ENCODE measurements around the gene CCDC188.

CCDC188 gene

GRCh38 chr22:20147237-20147988, 3.4 kb downstream of the CCDC188 start:
- DNase-seq, result no peak

DNA sequence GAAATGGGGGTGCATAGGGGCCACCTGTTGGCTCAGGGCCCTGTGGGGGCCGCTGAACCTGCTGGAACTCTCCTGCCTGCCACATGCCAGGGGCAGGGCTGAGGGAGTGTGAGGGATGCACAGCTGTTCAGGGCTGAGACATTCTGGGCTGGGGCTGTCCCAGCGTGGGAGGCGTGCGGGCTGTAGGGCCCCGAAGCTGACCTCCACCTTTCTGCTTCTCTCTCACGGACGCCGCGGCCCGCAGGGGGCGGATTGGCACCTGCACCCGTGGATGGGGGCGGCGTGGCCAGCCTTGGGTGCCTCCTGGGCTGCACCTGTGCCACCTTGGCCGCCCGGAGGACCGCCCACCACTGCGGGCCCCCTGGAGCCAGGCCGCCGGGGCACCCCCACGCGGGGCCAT, 4.1 kb downstream of the CCDC188 start:
- no peak for DNase-seq

GRCh38 chr22:20145832-20146223, 5.0 kb downstream of the CCDC188 start:
- no peak for DNase-seq

DNA sequence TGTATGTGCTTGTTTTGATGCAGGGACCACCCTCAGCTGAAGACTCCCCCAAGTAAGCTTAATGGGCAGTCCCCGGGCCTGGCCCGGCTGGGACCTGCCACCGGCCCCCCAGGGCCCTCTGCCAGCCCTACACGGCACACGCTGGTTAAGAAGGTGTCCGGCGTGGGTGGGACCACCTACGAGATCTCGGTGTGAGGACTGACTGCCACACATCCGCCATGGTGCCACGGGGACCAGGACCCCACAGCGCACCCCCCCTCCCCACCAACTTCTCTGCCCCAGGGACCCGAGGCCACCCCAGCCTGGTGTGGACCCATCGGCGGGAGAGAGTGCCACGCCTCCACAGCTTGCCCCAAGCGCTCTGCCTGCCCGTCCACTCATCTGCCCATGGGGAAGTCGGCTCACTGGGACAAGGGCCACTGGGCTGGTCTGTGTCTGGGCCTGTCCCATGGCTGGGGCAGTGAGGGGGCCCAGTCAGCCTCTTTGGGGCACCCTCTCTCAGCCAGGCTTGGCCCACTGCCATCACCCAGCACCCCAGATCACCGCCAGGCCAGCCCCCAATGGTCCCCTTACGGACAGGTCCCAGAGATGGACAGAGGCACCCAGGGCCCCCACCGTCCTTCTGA, 5.5 kb downstream of the CCDC188 start:
- DNase-seq, result no peak

GRCh38 chr22:20143883-20144665, 6.8 kb downstream of the CCDC188 start:
- no peak for DNase-seq

GRCh38 chr22:20142711-20143621, 7.9 kb downstream of the CCDC188 start:
- DNase-seq, result no peak

GRCh38 chr22:20141186-20142077, 9.4 kb downstream of the CCDC188 start:
- DNase-seq, result no peak

GRCh38 chr22:20140521-20140964, 10.3 kb downstream of the CCDC188 start:
- no peak for DNase-seq

- DNase-seq, result no peak
These were observed 10.8 kb downstream of the CCDC188 start for GRCh38 chr22:20140107-20140445.

DNA sequence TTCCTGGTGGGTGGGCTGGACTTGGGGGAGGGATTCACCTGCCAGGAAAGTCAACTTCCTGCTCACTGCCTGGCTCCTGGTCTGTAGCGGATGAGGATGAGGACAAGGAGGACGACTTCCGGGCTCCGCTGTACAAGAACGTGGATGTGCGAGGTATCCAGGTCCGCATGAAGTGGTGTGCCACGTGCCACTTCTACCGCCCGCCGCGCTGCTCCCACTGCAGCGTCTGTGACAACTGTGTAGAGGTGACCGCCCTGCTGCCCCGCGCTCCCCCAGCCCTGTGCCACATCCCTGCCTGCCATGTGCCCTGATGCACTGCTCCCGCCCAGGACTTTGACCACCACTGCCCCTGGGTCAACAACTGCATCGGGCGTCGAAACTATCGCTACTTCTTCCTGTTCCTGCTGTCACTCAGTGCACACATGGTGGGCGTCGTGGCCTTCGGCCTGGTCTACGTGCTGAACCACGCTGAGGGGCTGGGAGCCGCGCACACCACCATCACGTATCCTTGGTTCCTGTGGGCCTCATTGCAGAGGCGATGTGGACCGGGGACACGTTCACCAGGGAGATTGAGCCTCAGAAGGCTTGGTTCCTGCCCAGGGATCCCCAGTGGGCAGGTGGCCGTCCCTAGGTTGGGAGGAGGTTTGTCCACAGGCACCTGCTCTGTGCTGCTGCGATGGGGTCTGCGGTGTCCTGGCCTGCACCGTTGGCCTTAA, 11.3 kb downstream of the CCDC188 start:
- DNase-seq, result no peak

DNA sequence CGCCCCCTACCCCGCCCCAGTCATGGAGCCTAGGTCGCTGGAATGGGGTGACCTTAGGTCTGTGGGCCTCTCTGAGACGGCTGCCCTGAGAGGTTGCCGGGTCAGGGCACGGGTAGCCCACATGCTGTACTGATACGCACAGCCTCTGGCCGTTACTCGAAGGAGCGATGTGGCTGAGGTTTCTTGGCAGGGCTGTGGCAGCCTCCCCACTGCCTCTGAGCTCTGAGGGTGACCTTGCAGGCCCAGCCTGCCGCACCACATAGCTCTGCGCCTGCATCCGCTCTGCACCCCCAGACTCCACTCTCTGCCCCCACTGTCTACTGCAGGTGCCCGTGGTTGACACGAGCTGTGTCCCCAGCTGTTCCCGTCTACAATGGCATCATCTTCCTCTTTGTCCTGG, 12.0 kb downstream of the CCDC188 start:
- no peak for DNase-seq

- DNase-seq, result no peak
These were observed 12.5 kb downstream of the CCDC188 start for GRCh38 chr22:20138417-20138738.

DNA sequence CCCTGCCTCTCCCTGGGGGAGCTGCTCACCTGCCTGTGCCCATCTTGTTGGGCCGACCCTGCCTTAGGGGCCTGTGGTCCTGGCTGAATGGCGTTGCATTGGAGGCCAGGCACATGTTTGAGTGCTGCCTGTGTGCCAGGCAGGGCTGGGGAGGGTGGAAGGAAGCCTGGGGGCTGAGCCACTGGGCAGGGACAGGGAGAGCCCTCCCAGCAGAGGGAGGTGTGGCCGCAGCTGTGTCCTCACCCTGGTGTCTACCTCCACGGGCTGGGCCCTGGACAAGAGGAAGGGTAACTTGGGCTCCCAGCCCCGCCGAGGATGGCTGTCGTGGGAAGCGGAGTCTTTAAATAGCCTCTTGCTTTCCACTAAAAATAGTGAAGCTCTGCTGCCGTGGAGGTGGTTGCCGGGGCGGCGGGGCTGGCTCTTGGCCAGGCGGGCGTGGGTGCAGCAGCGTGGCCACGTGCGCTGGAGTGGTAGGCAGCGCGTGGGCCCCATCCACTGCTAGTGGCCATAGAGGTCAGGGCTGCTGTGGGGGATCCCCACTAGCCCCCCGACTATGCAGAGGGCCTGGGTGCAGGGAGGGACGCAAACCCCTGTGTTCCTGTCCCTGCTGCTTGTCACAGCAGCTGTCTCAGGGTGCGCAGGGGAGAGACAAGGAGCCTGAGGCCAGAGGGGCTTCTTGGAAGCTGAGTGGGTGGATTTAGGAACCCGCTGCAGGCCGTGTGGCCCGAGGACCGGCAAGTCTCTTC, 13.0 kb downstream of the CCDC188 start:
- no peak for DNase-seq

DNA sequence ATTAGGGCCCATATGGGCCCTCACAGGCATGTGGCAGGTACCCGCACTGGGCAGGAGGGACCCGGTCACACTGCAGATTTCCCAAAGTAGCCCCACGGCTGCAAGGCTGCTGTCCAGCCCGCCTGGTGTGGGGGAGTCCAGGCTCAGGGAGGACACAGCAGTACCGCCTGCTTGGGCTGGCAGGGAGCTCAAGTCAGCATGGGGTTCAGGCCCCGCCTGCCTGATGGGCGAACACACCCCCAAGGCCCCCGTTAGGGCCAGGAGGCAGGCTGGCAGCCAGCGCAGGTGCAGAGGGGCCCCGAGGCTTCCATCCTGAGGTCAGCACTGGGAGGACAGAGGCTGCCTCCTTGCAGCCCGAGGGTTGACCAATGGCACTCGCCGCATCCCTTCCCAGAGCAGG, 13.7 kb downstream of the CCDC188 start:
- DNase-seq, result no peak

DNA sequence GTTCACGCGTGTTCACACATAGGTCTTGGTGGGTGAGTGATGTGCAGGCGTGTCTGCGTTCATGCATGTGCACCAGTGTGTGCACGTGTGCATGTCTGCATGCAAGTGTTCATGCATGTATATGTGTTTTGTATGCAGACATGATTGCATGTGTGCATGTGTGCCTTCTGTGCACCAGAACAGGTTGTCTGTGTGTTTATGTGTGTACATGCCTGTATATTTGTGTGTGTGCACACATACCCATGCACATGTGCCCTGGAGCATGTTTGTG, 14.3 kb downstream of the CCDC188 start:
- DNase-seq, result no peak

- DNase-seq, result no peak
These were observed 14.9 kb downstream of the CCDC188 start for GRCh38 chr22:20135806-20136602.

DNA sequence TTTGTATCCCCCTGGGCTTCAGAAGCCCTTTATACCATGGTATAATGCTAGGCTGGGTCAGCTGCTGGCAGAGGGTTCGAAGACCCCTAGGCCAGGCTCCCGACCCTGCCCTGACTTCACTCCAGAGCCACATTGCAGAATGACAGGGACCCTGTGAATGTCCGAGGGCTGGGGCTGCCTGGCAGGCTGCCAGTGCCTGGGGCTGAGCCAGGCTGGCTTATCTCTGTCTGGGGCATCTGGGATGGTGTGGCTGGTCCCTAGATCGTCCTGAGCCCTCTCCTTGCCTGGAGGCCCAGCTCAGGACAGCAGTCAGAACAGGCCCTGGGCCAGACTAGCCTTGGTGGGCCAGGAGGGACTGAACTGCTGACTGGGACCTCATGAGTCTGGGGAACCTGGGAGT, 15.6 kb downstream of the CCDC188 start:
- DNase-seq, result no peak

- no peak for DNase-seq
These were observed 16.8 kb downstream of the CCDC188 start for GRCh38 chr22:20133930-20134549.

- no peak for DNase-seq
These were observed 18.1 kb downstream of the CCDC188 start for GRCh38 chr22:20132686-20133246.
